HG03520 (cell line): ENCODE data around the gene ZNF627.
A peak's percentile ranks its signal among the peaks of the same experiment; 100 is the strongest.
"Not testable (repeated sequence)": the region's sequence is repeated elsewhere in the genome, so short reads cannot be mapped to it uniquely, and the experiment has no call there.

Experiments used
- ATAC-seq: cut with Tn5 transposase; IDR thresholded peaks from one replicate; pipeline ENCODE4 v1.9.1; 2021; ENCODE audit warnings: mild to moderate bottlenecking, moderate library complexity; ENCODE audit not compliant: unreplicated experiment

ZNF627 gene

DNA sequence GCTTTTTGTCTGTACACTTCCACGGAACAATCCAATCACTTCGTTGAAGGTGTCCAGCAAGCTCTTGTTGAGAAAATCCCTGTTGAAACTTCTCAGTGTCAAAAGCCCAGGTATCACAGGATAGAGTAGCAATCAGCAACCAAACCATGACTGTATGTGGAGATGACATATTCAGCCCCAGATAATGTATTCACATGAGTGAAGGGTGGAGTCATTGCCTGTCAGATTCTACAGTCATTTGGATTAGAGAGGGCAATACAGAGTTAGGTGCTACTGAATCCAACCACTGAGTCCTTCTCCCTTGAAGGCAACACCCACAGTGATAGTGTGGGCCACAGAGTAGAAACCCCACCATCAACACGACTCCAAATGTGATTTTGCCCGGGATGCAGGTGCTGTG is 23.3 kb downstream of the ZNF627 start:
- no peak for ATAC-seq

DNA sequence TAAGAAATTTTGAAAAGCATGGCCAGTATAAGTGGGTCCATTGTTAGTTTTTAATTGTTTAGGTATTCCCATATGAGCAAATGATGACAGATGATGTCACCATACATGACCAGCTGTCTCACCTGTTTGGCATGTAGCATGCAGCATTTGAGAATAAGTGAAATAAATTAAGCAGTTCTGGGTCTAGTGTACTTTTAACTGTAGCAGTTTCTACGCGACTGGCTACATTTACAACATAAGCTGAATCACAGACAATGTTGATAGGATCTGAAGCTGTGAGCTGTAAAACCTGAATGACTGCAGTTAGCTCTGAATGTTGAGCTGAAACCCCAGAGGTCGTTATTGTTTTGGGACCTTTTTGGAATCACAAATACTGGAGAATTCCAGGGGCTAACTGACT is 25.1 kb downstream of the ZNF627 start:
- ATAC-seq: not testable (repeated sequence)

DNA sequence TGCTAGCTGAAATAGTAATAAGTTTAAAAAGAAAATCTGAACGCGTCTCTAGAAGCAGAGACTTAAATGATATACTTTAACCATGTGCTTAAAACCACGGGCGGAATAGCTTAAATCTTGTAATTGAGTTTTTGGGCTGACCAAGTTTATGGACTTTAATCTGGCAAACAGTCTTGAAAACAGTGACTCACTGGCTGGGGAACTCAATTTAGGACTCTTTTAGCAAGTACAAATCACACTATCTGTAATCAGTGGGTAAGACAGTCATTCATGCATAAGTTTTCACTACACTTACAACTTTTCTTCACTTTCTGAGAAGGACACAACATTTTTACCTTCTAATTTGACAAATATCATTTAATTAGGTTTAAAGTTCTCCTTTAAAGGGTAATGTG is 26.8 kb downstream of the ZNF627 start:
- no peak for ATAC-seq

DNA sequence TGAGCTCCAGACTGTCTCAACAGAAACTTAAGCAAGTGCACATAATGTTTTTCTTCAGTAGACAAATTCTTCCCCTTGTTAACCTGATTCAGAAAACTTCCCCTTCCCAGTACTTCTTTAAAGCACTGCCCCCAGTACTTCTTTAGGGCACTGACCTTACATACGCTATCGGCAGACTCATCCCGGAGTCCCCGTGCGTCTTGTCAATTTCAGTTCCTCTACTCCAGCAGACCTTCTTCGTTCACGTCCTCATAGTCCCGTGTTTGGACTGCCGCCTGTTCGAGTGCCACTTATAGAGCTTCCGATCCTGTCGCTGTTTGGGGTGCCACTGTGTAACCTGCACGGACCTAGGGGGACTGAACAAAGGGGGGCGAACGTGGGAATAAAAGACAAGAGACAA is 29.0 kb downstream of the ZNF627 start:
- no peak for ATAC-seq

DNA sequence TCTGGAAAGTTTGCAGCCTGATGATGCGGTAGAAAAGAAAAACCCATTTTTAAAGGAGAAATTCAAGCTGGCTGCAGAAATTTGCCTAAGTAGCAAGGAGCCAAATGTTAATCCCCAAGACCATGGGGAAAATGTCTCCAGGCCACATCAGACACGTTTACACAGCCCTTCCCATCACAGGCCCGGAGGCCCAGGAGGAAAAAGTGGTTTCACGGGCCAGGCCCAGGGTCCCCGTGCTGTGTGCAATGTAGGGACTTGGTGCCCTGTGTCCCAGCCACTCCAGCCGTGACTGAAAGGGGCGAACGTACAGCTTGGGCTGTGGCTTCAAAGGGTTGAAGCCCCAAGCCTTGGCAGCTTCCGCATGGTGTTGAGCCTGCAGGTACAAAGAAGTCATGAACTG is 35.9 kb downstream of the ZNF627 start:
- ATAC-seq: no peak

DNA sequence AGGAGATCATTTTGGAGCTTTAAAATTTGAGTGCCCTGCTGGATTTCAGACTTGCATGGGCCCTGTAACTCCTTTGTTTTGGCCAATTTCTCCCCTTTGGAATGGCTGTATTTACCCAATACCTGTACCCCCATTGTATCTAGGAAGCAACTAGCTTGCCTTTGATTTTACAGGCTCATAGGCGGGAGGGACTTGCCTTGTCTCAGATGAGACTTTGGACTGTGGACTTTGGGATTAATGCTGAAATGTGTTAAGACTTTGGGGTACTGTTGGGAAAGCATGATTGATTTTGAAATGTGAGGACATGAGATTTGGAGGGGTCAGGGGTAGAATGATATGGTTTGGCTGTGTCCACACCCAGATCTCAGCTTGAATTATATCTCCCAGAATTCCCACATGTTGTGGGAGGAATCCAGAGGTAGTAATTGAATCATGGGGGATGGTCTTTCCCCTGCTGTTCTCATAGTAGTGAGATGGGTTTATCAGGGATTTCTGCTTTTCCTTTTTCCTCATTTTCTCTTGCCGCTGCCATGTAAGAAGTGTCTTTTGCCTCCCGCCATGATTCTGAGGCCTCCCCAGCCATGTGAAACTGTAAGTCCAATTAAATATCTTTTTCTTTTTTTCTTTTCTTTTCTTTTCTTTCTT is 36.9 kb downstream of the ZNF627 start:
- ATAC-seq: not testable (repeated sequence)

DNA sequence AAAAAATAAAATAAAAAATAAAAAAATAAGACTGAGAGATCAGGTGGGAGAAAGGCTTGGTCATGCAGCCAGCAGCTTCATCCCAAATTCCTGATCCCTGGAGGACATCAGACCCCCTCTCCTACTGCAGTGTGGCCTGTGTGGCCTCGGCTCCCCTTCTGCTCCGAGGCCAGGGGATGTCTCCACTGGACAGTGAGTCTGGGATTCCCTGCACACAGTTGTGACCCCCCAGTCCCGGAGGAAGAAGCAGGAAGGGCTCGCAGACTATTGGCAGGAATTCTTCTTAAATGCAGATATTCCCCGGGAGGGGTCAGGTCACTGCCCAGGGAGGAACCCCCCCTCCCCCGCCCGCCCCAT is 41.9 kb downstream of the ZNF627 start:
- no peak for ATAC-seq

DNA sequence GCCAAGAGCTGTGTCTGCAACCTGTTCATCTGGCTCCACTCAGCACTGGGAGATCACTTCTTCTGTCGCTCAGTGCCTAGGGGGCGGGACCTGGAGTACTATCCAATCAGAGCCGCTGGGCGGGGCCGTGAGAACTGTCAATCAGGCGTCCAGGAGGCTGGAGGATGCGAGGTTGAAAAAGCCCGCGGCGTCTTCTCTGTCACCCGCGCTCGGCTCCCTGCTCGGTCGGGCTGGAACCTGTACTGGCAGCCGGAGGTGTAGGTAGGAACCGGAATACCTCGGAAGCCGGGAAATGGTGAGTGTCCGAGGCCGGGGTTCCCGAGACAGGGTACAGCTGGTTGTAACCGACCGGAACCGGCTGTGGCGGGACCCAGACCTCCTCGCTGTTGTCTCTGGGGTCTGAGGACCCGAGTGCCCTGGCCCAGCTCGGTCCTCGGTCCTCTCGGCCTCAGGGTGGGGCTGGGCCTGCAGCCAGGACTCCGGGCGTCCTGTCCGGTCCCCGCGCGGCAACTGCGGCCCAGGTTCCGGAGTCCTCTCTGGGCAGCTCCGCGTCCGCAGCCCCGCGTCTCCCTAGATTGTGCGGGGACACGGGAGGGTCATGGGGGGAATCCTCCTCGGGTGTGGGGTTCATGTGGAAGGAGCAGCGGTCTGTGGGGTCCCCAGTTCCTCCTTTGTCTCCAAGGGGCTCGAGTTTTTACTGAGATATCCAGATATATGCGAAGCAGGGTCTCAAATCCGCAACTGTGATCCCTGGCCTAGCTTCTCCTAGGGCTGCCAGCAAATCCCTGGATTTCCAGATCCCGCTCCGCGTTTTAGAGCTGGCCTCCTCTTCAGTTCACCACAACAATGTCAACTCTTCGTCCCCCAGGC is 42.6 kb downstream of the ZNF627 start:
- peak; percentile 94 for ATAC-seq

DNA sequence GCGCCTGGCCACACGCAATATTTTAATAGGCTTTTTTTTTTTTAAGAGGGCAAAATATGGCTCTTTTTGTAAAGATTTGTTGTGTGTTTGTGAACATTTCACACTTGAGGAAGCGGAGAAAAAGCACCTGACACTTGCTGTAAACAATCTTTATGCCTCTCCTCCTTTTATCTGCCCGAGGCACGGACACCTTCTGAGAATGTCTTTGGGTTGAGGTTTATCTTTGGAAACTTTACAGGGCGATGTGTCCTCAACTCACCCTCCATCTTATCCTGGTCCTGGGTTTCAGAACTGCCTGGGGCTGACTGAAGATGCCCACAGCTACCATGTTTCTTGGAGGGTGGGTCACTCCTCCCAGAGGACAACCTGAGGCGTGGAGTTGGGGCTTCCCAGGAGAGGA is 44.0 kb downstream of the ZNF627 start:
- no peak for ATAC-seq

DNA sequence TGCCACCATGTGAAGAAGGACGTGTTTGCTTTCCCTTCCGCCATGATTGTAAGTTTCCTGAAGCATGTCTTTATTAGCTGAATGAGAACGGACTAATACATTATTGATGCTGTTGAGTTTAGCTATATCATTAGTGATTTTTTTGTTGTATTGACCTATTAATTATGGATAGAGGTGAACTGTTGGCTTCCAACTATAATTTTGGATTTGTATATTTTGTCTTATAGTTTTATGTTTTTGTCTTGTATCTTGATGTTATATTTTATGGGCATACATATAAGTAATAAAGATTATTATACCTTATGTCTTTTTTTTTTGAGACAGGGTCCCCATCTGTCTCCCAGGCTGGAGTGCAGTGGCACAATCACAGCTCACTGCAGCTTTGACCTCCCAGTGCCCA is 45.6 kb downstream of the ZNF627 start:
- no peak for ATAC-seq

DNA sequence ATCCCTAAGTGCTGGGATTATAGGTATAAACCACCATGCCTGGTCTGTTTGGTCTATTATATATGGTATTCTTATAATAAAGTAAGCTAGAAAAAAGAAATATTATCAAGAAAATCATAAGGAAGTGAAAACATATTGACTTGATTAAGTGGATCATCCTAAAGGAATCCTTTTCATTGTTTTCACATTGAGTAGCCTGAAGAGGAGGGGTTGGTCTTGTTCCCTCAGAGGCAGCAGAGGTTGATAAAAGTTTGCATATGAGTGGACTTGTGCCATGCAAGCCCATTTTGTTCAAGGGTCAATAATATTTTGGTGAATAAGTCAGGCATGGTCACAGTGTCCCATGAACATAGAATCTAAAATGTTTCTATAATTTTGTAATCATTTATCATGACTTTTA is 52.7 kb downstream of the ZNF627 start:
- no peak for ATAC-seq

DNA sequence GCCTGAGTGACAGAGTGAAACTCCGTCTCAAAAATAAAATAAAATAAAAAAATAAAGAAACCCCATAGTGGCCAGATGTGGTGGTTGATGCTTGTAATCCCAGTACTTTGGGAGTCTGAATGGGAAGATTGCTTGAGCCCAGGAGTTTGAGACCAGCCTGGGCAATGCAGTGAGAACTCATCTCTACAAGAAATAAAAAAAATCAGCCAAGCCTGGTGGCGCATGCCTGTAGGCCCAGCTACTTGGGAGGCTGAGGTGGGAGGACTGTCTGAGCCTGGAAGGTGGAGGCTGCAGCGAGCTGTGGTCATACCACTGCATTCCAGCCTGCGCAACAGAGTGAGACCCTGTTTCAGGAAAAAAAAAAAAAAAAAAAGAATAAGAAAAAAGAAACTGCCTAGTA is 53.8 kb downstream of the ZNF627 start:
- no peak for ATAC-seq

DNA sequence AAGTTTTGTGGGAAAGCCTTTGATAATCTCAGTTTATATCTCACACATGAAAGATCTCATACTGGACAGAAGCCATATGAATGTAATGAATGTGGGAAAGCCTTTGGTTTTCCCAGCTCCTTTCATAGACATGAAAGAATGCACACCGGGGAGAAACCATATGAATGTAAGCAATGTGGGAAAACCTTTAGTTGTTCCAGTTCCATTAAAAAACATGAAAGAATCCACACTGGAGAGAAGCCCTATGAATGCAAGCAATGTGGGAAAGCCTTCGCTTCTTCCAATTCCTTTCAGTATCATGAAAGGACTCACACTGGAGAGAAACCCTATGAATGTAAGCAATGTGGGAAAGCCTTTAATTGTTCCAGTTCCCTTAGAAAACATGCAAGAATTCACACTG is 54.8 kb downstream of the ZNF627 start:
- no peak for ATAC-seq

DNA sequence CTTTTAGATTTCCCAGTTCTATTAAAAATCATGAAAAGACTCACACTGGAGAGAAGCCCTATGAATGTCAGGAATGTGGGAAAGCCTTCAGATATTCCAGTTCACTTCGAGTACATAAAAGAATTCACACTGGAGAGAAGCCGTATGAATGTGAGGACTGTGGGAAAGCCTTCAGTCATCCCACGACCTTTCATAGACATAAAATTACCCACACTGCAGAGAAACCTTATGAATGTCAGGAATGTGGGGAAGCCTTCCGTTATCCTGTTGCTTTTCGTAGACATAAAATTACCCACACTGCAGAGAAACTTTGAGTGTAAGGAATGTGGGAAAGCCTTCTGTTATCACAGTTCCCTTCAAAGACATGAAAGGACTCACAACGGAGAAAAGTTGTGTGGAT is 55.2 kb downstream of the ZNF627 start:
- no peak for ATAC-seq

DNA sequence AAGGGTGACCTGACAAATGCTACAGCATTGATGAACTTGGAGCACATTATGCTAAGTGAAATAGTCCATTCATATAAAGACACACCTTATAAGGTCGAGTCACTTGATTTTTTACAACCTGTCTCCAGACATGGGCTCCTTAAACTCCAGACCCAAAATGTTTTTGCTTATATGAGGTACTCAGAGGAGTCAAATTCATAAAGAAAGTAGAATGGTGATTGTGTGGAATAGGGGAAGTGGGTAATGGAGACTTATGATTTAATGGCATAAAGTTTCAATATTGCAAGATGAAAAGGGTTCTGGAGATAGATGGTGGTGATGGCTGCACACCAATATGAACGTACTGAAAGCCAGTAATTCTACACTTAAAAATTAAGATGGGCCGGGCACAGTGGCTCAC is 59.3 kb downstream of the ZNF627 start:
- ATAC-seq: no peak

DNA sequence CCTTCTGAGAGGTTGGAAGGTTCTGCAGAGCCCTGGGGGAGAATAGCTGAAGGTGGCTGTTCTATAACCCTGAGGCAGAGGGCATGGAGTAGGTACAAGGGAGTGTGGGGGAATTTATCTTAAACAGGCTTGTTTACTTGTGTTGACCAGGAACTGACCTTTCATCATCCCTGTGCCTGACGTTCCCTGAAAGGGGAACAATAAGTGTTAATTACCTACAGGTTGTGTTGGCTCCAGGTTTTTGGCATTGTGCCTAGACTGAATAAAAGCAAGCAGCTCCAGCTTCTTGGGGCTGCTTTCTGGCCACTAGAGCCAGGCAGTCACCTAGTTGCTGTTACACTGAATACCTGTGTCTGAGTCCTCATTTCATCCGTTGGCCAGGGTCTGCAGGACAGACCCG is 60.0 kb downstream of the ZNF627 start:
- ATAC-seq: no peak

DNA sequence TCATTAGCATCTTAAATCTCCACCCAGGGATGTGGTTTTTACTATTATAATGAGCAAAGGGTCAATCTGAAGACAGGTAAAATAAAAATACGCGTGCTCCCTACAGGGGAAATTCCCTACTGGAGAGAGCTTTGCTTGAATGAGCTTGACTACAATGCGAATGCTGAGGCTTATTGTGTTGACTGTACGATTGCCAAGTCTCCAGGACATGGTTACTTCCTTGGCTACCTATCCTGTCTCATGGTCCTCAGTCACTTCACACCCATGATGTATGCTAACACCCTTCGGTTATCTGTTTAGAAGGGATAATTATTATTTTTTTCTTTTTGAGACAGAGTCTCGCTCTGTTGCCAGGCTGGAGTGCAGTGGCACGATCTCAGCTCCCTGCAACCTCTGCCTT is 61.7 kb downstream of the ZNF627 start:
- ATAC-seq: no peak

DNA sequence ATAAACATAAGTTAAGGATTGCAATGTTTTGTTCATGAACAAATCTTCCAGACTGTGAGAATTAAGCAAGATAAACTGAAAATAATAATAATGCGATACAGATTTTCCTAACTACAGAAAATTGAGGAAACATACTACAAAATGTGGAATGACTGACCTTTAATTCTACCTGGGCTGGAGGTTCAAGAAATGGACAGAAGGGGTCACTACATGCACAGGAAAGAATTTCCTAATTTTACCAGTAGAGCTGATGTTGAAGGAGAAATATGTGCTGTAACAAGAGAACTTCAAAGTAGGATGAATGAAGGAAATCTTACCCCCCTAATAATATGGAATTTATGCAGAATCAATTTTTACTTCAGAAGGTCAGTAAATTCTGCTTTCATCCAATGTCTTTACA is 62.3 kb downstream of the ZNF627 start:
- no peak for ATAC-seq

DNA sequence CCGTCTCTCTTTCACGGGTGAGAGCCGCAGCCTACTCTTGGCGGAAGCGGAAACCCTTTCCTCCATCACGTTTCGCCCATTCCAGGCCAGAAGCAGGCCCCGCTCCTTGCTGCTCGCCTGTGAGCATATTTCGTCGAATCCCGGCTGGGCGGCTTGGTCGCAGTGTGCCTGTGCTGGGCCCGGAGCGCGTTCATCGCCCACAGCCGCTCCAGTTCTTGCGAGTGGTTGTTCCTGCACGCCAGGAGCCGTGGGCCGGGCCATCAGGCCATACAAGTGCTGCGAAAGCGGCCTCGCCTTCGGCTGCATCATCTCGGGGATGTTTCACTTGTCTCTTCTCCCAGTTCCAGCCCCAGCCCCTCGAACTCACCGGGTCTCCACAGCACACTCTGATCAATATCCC is 65.0 kb downstream of the ZNF627 start:
- ATAC-seq: no peak

DNA sequence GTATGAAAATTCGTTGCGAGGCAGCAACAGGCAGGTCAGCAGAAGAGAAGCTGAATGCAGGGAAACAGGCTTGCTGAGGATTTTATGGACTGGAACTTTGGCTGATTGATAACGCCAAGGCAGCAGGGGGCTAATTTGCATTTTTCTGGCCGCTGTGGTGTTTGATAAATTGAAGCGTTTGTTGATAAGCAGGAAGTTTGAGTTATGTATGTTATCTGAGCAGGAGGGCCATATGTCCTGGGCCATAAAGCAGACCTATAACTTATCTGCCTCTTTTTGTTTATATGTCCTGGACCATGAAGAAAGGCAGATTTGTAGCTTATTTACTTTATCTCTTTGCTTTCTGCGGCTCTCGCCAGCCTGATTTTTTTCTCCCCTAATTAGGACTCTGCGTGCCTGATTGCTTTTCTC is 65.9 kb downstream of the ZNF627 start:
- ATAC-seq: no peak
